H9 (cell line): ENCODE data around the gene PIK3R5. TPM values are rescaled to one million over a fixed set of nuclear protein-coding genes. Genes with fewer than 3 reads are reported as not detected.

Experiments
- DNase-seq: peaks from one replicate; pipeline ENCODE4 v3.0.0-alpha.2; 2017
- H2AFZ ChIP-seq: one replicate; pipeline ENCODE4 v1.6.1; 2013; ENCODE audit warnings: mild to moderate bottlenecking, low read length, control low read depth, moderate library complexity
- H2AK5ac ChIP-seq: 2 replicates; pipeline ENCODE4 v1.6.1; 2013; ENCODE audit warnings: low read length, control low read depth, mixed read lengths; ENCODE audit not compliant: insufficient read length
- H2BK120ac ChIP-seq: one replicate; pipeline ENCODE4 v1.6.1; 2013; ENCODE audit warnings: low read depth, mild to moderate bottlenecking, low read length, control low read depth, inconsistent platforms; ENCODE audit not compliant: poor library complexity, severe bottlenecking
- H2BK12ac ChIP-seq: 2 replicates; pipeline ENCODE4 v1.6.1; 2013; ENCODE audit warnings: low read length, control low read depth, mixed read lengths, low read depth; ENCODE audit not compliant: insufficient read length
- H2BK15ac ChIP-seq: 2 replicates; pipeline ENCODE4 v1.6.1; 2013; ENCODE audit warnings: low read depth, low read length, control low read depth
- H2BK20ac ChIP-seq: one replicate; pipeline ENCODE4 v1.6.1; 2013; ENCODE audit warnings: low read depth, mild to moderate bottlenecking, low read length, control low read depth, inconsistent platforms; ENCODE audit not compliant: poor library complexity, severe bottlenecking
- H2BK5ac ChIP-seq: 2 replicates; pipeline ENCODE4 v1.6.1; 2013; ENCODE audit warnings: low read length, control low read depth, mixed read lengths; ENCODE audit not compliant: insufficient read length
- H3K14ac ChIP-seq: 2 replicates; pipeline ENCODE4 v1.6.1; 2013; ENCODE audit warnings: low read length, control low read depth; ENCODE audit not compliant: insufficient read depth
- H3K18ac ChIP-seq: 2 replicates; pipeline ENCODE4 v1.6.1; 2013; ENCODE audit warnings: low read depth, mild to moderate bottlenecking, mixed read lengths, low read length, control low read depth; ENCODE audit not compliant: insufficient read length
- H3K23ac ChIP-seq: 2 replicates; pipeline ENCODE4 v1.6.1; 2013; ENCODE audit warnings: low read length, control low read depth, mixed read lengths, low read depth; ENCODE audit not compliant: insufficient read length
- H3K23me2 ChIP-seq: 2 replicates; pipeline ENCODE4 v1.6.1; 2013; ENCODE audit warnings: low read depth, mild to moderate bottlenecking, mixed read lengths, low read length, control low read depth; ENCODE audit not compliant: insufficient read length, poor library complexity, severe bottlenecking
- H3K27ac ChIP-seq: 2 replicates; pipeline ENCODE4 v1.5.1; 2013; ENCODE audit warnings: low read length, control low read depth, mixed read lengths, low read depth; ENCODE audit not compliant: insufficient read length
- H3K27me3 ChIP-seq: 2 replicates; pipeline ENCODE4 v1.6.1; 2013; ENCODE audit warnings: low read length, control low read depth, inconsistent platforms; ENCODE audit not compliant: insufficient read depth
- H3K4ac ChIP-seq: 2 replicates; pipeline ENCODE4 v1.6.1; 2013; ENCODE audit warnings: low read depth, mild to moderate bottlenecking, control low read depth, inconsistent platforms, low read length, moderate library complexity
- H3K4me1 ChIP-seq: 2 replicates; pipeline ENCODE4 v1.6.1; 2013; ENCODE audit warnings: low read length, control low read depth, inconsistent platforms; ENCODE audit not compliant: insufficient read depth
- H3K4me2 ChIP-seq: 2 replicates; pipeline ENCODE4 v1.6.1; 2013; ENCODE audit warnings: low read length, control low read depth, mixed read lengths; ENCODE audit not compliant: insufficient read length, insufficient read depth
- H3K56ac ChIP-seq: 2 replicates; pipeline ENCODE4 v1.6.1; 2013; ENCODE audit warnings: low read depth, mild to moderate bottlenecking, mixed read lengths, low read length, control low read depth; ENCODE audit not compliant: insufficient read length
- H3K79me1 ChIP-seq: 2 replicates; pipeline ENCODE4 v1.6.1; 2013; ENCODE audit warnings: low read depth, mild to moderate bottlenecking, moderate library complexity, low read length, control low read depth, inconsistent platforms; ENCODE audit not compliant: insufficient read depth, poor library complexity, severe bottlenecking
- H3K79me2 ChIP-seq: 2 replicates; pipeline ENCODE4 v1.6.1; 2013; ENCODE audit warnings: low read length, control low read depth, inconsistent platforms; ENCODE audit not compliant: insufficient read depth
- H3K9ac ChIP-seq: 2 replicates; pipeline ENCODE4 v1.6.1; 2013; ENCODE audit warnings: low read length, control low read depth, mixed read lengths; ENCODE audit not compliant: insufficient read length; ENCODE audit errors: extremely low read depth
- H3K9me3 ChIP-seq: one replicate; pipeline ENCODE4 v1.6.1; 2013; ENCODE audit warnings: low read depth, low read length, inconsistent platforms; ENCODE audit not compliant: control insufficient read depth
- H3T11ph ChIP-seq: one replicate; pipeline ENCODE4 v1.6.1; 2013; ENCODE audit warnings: mild to moderate bottlenecking, low read length, control low read depth, inconsistent platforms
- H4K20me1 ChIP-seq: one replicate; pipeline ENCODE4 v1.6.1; 2013; ENCODE audit not compliant: control insufficient read depth, insufficient read length, insufficient read depth
- H4K5ac ChIP-seq: 2 replicates; pipeline ENCODE4 v1.6.1; 2013; ENCODE audit warnings: low read depth, mild to moderate bottlenecking, mixed read lengths, low read length, control low read depth; ENCODE audit not compliant: insufficient read length
- H4K8ac ChIP-seq: replicated peaks from 2 replicates; pipeline ENCODE4 v1.6.1; 2013; ENCODE audit warnings: low read length, control low read depth, mixed read lengths, low read depth; ENCODE audit not compliant: insufficient read length
- H4K91ac ChIP-seq: 2 replicates; pipeline ENCODE4 v1.6.1; 2013; ENCODE audit warnings: low read depth, mild to moderate bottlenecking, moderate library complexity, mixed read lengths, low read length, control low read depth; ENCODE audit not compliant: insufficient read length
- H3K27ac Mint-ChIP-seq, 3 experiments: 2 replicates in 2 of 3; 3 replicates in 1 of 3; pipeline ENCODE4 v1.8.0; 2020 to 2021; ENCODE audit warnings: mixed read lengths in 3 of 3, mild to moderate bottlenecking in 1 of 3, moderate library complexity in 1 of 3
- H3K27me3 Mint-ChIP-seq: 2 replicates; pipeline ENCODE4 v1.8.0; 2021; ENCODE audit warnings: low read depth, mild to moderate bottlenecking, moderate library complexity, mixed read lengths
- H3K36me3 Mint-ChIP-seq, 3 experiments: 2 replicates in 2 of 3; 3 replicates in 1 of 3; pipeline ENCODE4 v1.8.0; 2020 to 2021; ENCODE audit warnings: low read depth in 3 of 3, mixed read lengths in 3 of 3; ENCODE audit not compliant: insufficient read depth in 1 of 3
- H3K4me1 Mint-ChIP-seq, 2 experiments: 2 replicates each; pipeline ENCODE4 v1.8.0; 2020; ENCODE audit warnings: mixed read lengths in 2 of 2
- H3K4me3 Mint-ChIP-seq, 2 experiments: 2 replicates in 1 of 2; 3 replicates in 1 of 2; pipeline ENCODE4 v1.8.0; 2020 to 2021; ENCODE audit warnings: mild to moderate bottlenecking in 2 of 2, mixed read lengths in 2 of 2, moderate library complexity in 1 of 2
- H3K9me3 Mint-ChIP-seq, 2 experiments: 2 replicates in 1 of 2; 3 replicates in 1 of 2; pipeline ENCODE4 v1.8.0; 2020; ENCODE audit warnings: mild to moderate bottlenecking in 2 of 2, mixed read lengths in 2 of 2, moderate library complexity in 1 of 2
- WGBS: extraction: QIAGEN DNeasy Blood & Tissue Kit; methylation state at CpG from one replicate; pipeline ENCODE4 v1.1.7; 2013; ENCODE audit warnings: missing lambda C conversion rate, low lambda C conversion rate, mixed read lengths; ENCODE audit not compliant: insufficient read length; ENCODE audit errors: extremely low coverage; 5-methylcytosine and 5-hydroxymethylcytosine counted together
- total RNA-seq: library from RNA; stranded (reverse); gene quantifications from 2 replicates; pipeline ENCODE4 v1.2.1, GENCODE V29; 2021
- TF ChIP-seq, protein P1 (sequence below): fragments of 200-600 bp; sonication (generic); conservative IDR thresholded peaks from 3 replicates; pipeline ENCODE4 v1.8.0; 2021; ENCODE audit warnings: antibody characterized with exemption, mild to moderate bottlenecking

Gene PIK3R5
- total RNA-seq, 1 experiment from 2014 or later: 1.4 TPM

DNA sequence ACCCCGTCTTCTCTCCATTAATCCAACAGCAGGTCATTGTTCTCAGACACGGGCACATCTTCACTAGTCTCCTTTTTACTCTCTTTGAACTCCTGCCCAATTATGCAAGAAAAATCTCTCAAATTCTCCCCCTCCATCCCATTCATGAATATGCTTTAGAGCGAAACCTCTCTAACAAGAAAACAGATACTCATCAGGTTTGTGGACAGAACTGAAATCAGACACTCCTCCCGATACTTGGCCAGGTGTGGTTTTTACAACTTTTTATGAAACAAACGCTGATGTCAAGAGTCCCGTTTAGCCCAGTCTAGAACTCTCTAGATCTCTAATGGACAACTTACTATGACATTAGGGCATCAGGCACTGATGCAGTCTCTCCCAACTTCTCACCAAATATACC is 40.9 kb downstream of the PIK3R5 start:
- Histone ChIP-seq H3K79me2 (no peaks in the 10 kb centered on the region), H2BK5ac (no peak overlapping the region), H3K23me2 (no peaks in the 10 kb centered on the region), H4K20me1 (no peaks in the 10 kb centered on the region), H2BK12ac (no peak overlapping the region), H4K91ac (no peak overlapping the region), H2BK20ac (no peak overlapping the region), H3K27ac (no peak overlapping the region), H3T11ph (no peak overlapping the region), H4K8ac (no peak overlapping the region), H3K18ac (no peak overlapping the region), H2AFZ (no peak overlapping the region), H3K9ac (no peak overlapping the region), H3K4ac (no peak overlapping the region), H3K9me3 (peaks cover 12% of the 10 kb centered on the region), H3K23ac (no peak overlapping the region), H4K5ac (no peak overlapping the region), H3K56ac (no peak overlapping the region), H2AK5ac (no peak overlapping the region), H3K4me2 (no peak overlapping the region), H3K79me1 (no peaks in the 10 kb centered on the region), H2BK120ac (no peak overlapping the region), H3K14ac (no peak overlapping the region), H3K4me1 (no peaks in the 10 kb centered on the region), H2BK15ac (no peak overlapping the region), H3K27me3 (no peaks in the 10 kb centered on the region)
- Mint-ChIP-seq H3K27ac (no peak overlapping the region), H3K9me3 (peaks cover 19 to 27% of the 10 kb centered on the region in 2 experiments), H3K36me3 (peaks cover 0 to 6% (median 2%) of the 10 kb centered on the region in 3 experiments; a peak in 5 of 7 replicates), H3K4me1 (no peaks in the 10 kb centered on the region), H3K4me3 (no peak overlapping the region), H3K27me3 (peaks cover 14% of the 10 kb centered on the region)
- TF ChIP-seq, protein P1, sequence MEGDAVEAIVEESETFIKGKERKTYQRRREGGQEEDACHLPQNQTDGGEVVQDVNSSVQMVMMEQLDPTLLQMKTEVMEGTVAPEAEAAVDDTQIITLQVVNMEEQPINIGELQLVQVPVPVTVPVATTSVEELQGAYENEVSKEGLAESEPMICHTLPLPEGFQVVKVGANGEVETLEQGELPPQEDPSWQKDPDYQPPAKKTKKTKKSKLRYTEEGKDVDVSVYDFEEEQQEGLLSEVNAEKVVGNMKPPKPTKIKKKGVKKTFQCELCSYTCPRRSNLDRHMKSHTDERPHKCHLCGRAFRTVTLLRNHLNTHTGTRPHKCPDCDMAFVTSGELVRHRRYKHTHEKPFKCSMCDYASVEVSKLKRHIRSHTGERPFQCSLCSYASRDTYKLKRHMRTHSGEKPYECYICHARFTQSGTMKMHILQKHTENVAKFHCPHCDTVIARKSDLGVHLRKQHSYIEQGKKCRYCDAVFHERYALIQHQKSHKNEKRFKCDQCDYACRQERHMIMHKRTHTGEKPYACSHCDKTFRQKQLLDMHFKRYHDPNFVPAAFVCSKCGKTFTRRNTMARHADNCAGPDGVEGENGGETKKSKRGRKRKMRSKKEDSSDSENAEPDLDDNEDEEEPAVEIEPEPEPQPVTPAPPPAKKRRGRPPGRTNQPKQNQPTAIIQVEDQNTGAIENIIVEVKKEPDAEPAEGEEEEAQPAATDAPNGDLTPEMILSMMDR: no peak
- no peak for DNase-seq
- no CpG with 5 or more reads among the region's 6 CpGs for WGBS
